K562 (cell line): Measurements from ENCODE around the gene IRS1. TPM values are rescaled to one million over a fixed set of nuclear protein-coding genes. Genes with fewer than 3 reads are reported as not detected.
A peak's percentile ranks its signal among the peaks of the same experiment; 100 is the strongest.

Experiments used
- ATAC-seq: fragments of 200-7000 bp; cut with Tn5 transposase; 3 replicates; pipeline ENCODE4 v1.9.1; 2020; ENCODE audit warnings: moderate library complexity
- BruUV-seq: library from RNA; stranded (reverse); fragments of 400-500 nt; replicated peaks from 2 replicates; lab custom pipeline; 2021; lab: Mats Ljungman, UMichigan
- CTCF ChIA-PET: fragments of 300-600 bp; formaldehyde crosslinking; extraction: SDS; loops from one replicate; lab custom pipeline; 2021; ENCODE audit warnings: low intra/inter-chr PET ratio; lab: Yijun Ruan, JAX
- POLR2A ChIA-PET: fragments of 300-600, 350-650 bp; sonication (Branson Sonifier 250); formaldehyde crosslinking; extraction: SDS; loops from one replicate; lab custom pipeline; 2021; ENCODE audit warnings: antibody characterized with exemption, inconsistent platforms; lab: Yijun Ruan, JAX
- DNase-seq, 4 experiments: peaks; one replicate each; pipeline versions ENCODE4 v3.0.0 to v3.0.0-alpha.2; 2011 to 2018; ENCODE audit warnings: low spot score in 3 of 4, mixed read lengths in 3 of 4; ENCODE audit errors: extremely low read depth in 1 of 4
- FAIRE-seq: peaks from 2 replicates; lab custom pipeline; 2011; peaks lifted over from hg19 to GRCh38; lab: Jason Lieb, UNC
- H2AFZ ChIP-seq: 2 replicates; pipeline ENCODE4 v1.6.0; 2011; ENCODE audit warnings: low read depth, low read length, control low read depth, inconsistent platforms
- H3K27ac ChIP-seq: fragments of 200-600 bp; 3 replicates; pipeline ENCODE4 v1.8.0; 2011; ENCODE audit warnings: low read depth, mild to moderate bottlenecking, control low read depth, inconsistent platforms, low read length, moderate library complexity, mixed read lengths; ENCODE audit errors: extremely low read depth
- H3K27me3 ChIP-seq, 2 experiments: fragments of 300-600 bp in 1 of 2; 2 replicates in 1 of 2; 3 replicates in 1 of 2; pipeline versions ENCODE4 v1.6.0 to v1.8.0; 2011; ENCODE audit warnings: inconsistent platforms in 2 of 2, low read length in 2 of 2, mild to moderate bottlenecking in 1 of 2, mixed read lengths in 1 of 2, moderate library complexity in 1 of 2; ENCODE audit not compliant: control insufficient read depth in 2 of 2, insufficient read depth in 2 of 2
- H3K36me3 ChIP-seq: fragments of 300-600 bp; 3 replicates; pipeline ENCODE4 v1.8.0; 2011; ENCODE audit warnings: mild to moderate bottlenecking, low read length, inconsistent platforms; ENCODE audit not compliant: control insufficient read depth, insufficient read depth
- H3K4me1 ChIP-seq, 2 experiments: fragments of 200-600 bp in 1 of 2; replicated peaks in 1 of 2; 2 replicates in 1 of 2; 3 replicates in 1 of 2; pipeline versions ENCODE4 v1.5.1 to v1.8.0; 2011; ENCODE audit warnings: inconsistent platforms in 2 of 2, low read length in 2 of 2, mild to moderate bottlenecking in 1 of 2, mixed read lengths in 1 of 2, moderate library complexity in 1 of 2; ENCODE audit not compliant: control insufficient read depth in 2 of 2, insufficient read depth in 2 of 2
- H3K4me2 ChIP-seq: 2 replicates; pipeline ENCODE4 v1.6.1; 2011; ENCODE audit warnings: low read length, control low read depth, inconsistent platforms, mixed read lengths; ENCODE audit not compliant: insufficient read depth
- H3K4me3 ChIP-seq: fragments of 200-600 bp; sonication (generic), shearing (Covaris generic); 2 replicates; pipeline ENCODE4 v1.5.1; 2016; ENCODE audit warnings: control low read depth, inconsistent platforms
- H3K79me2 ChIP-seq: fragments of 200-600 bp; 3 replicates; pipeline ENCODE4 v1.8.0; 2011; ENCODE audit warnings: low read length, inconsistent platforms; ENCODE audit not compliant: control insufficient read depth, insufficient read depth
- H3K9ac ChIP-seq, 2 experiments: 2 replicates each; pipeline versions ENCODE4 v1.6.0 to v1.6.1; 2011; ENCODE audit warnings: low read depth in 2 of 2, low read length in 2 of 2, control low read depth in 1 of 2, inconsistent platforms in 1 of 2, mild to moderate bottlenecking in 1 of 2, mixed read lengths in 1 of 2; ENCODE audit not compliant: insufficient read depth in 1 of 2
- H3K9me1 ChIP-seq: one replicate; pipeline ENCODE4 v1.6.0; 2011; ENCODE audit warnings: inconsistent platforms, mild to moderate bottlenecking, low read length, moderate library complexity; ENCODE audit not compliant: control insufficient read depth, insufficient read depth
- H3K9me3 ChIP-seq: replicated peaks from 2 replicates; pipeline ENCODE4 v1.5.1; 2011; ENCODE audit warnings: low read depth, low read length, inconsistent platforms; ENCODE audit not compliant: control insufficient read depth, insufficient read depth
- H4K20me1 ChIP-seq: replicated peaks from 2 replicates; pipeline ENCODE4 v1.6.1; 2011; ENCODE audit warnings: low read length, inconsistent platforms, mixed read lengths; ENCODE audit not compliant: control insufficient read depth, insufficient read depth
- BRD4 ChIP-seq: fragments of 200-600 bp; sonication (generic); IDR thresholded peaks from 2 replicates; pipeline ENCODE4 v1.6.1; 2017; ENCODE audit warnings: inconsistent platforms
- CLOCK ChIP-seq: fragments of 250-450 bp; sonication (Bioruptor Pico); IDR thresholded peaks from 2 replicates; pipeline ENCODE4 v1.4.0; 2020; ENCODE audit warnings: mild to moderate bottlenecking, moderate library complexity, borderline replicate concordance
- DNMT1 ChIP-seq: fragments of 450-650 bp; IDR thresholded peaks from 2 replicates; pipeline ENCODE4 v1.6.1; 2016; ENCODE audit warnings: antibody characterized with exemption, mild to moderate bottlenecking
- FOXA3 ChIP-seq, 2 experiments: fragments of 450-650 bp in 1 of 2; sonication (generic) in 1 of 2; formaldehyde crosslinking; IDR thresholded peaks in 1 of 2; conservative IDR thresholded peaks in 1 of 2; 2 replicates each; pipeline versions ENCODE4 v1.4.0 to v1.8.0; 2020 to 2022; ENCODE audit warnings: mild to moderate bottlenecking in 2 of 2, missing genetic modification reagents in 1 of 2
- HMG20B ChIP-seq: fragments of 250-450 bp; sonication (Bioruptor Pico); IDR thresholded peaks from 2 replicates; pipeline ENCODE4 v1.5.0; 2021; ENCODE audit warnings: mild to moderate bottlenecking
- HNRNPH1 ChIP-seq: fragments of 200-400 bp; formaldehyde crosslinking; optimal IDR thresholded peaks from 2 replicates; pipeline ENCODE3; 2017; ENCODE audit warnings: low read depth, mild to moderate bottlenecking, low read length, moderate library complexity
- KAT7 ChIP-seq: sonication (generic); formaldehyde crosslinking; IDR thresholded peaks from 2 replicates; pipeline ENCODE4 v1.8.0; 2022; ENCODE audit warnings: missing genetic modification reagents, mild to moderate bottlenecking, borderline replicate concordance
- MIER1 ChIP-seq: fragments of 450-650 bp; IDR thresholded peaks from 2 replicates; pipeline ENCODE4 v1.6.1; 2016; ENCODE audit warnings: antibody characterized with exemption, mild to moderate bottlenecking, low read depth
- NBN ChIP-seq: fragments of 450-650 bp; IDR thresholded peaks from 2 replicates; pipeline ENCODE4 v1.6.1; 2016; ENCODE audit warnings: low read depth, mild to moderate bottlenecking
- RCOR1 ChIP-seq, 2 experiments: IDR thresholded peaks; 2 replicates each; pipeline ENCODE4 v1.6.1; 2012; ENCODE audit warnings: low read depth in 2 of 2, low read length in 2 of 2, borderline replicate concordance in 1 of 2, improper control_type of control experiment in 1 of 2
- SAP30 ChIP-seq: fragments of 200-600 bp; sonication (generic); IDR thresholded peaks from 2 replicates; pipeline ENCODE4 v1.6.1; 2012; ENCODE audit warnings: borderline replicate concordance, low read depth, mild to moderate bottlenecking, moderate library complexity, low read length, control low read depth, inconsistent platforms; ENCODE audit not compliant: insufficient read depth, poor library complexity, severe bottlenecking
- STAT5A ChIP-seq: IDR thresholded peaks from 2 replicates; pipeline ENCODE4 v1.6.1; 2012; ENCODE audit warnings: low read length, inconsistent platforms, borderline replicate concordance
- STAT5B ChIP-seq: fragments of 250-450 bp; sonication (Bioruptor Pico); IDR thresholded peaks from 2 replicates; pipeline ENCODE4 v1.8.0; 2021; ENCODE audit warnings: mild to moderate bottlenecking, inconsistent platforms
- TCF7 ChIP-seq: sonication (generic); IDR thresholded peaks from 2 replicates; pipeline ENCODE4 v1.6.1; 2016; ENCODE audit warnings: antibody characterized with exemption, borderline replicate concordance
- U2AF1 ChIP-seq: fragments of 200-400 bp; formaldehyde crosslinking; optimal IDR thresholded peaks from 2 replicates; pipeline ENCODE3; 2017; ENCODE audit warnings: mild to moderate bottlenecking, low read depth, low read length, moderate library complexity
- WGBS: fragments of 100-300 bp; shearing (Covaris generic); methylation state at CpG from one replicate; pipeline ENCODE4 v1.1.6; 2016; ENCODE audit warnings: low coverage, mixed read lengths; ENCODE audit not compliant: insufficient coverage; ENCODE audit errors: missing lambda C conversion rate; 5-methylcytosine and 5-hydroxymethylcytosine counted together
- in situ Hi-C: fragments of 300-500 bp; cut with MboI; formaldehyde crosslinking; loops from 4 replicates; pipeline ENCODE4 v1.15.0; 2018; ENCODE audit warnings: inconsistent platforms, mixed read lengths
- intact Hi-C: fragments of 100-400 bp; cut with micrococcal nuclease; formaldehyde crosslinking; loops from 2 replicates; pipeline ENCODE4 v1.14.2; 2022
- polyA plus RNA-seq, 8 experiments: library from polyadenylated mRNA; depleted of rRNA in 4 of 8; stranded (reverse) in 5 of 8; unstranded in 3 of 8; fragments of >200 nt; fragmentation: Nextera tagmentation in 2 of 8; fragmentation: Illumina TruSeq in 1 of 8; extraction: Ambion mirVana in 2 of 8; extraction: Trizol in 1 of 8; gene quantifications; 2 replicates each; pipeline versions ENCODE4 v1.2.1 to v1.2.3, GENCODE V29; 2011 to 2014; ENCODE audit warnings: inconsistent platforms in 1 of 8, missing spikeins in 1 of 8
- total RNA-seq, 7 experiments: library from RNA; depleted of rRNA in 6 of 7; stranded (reverse); fragments of >200 nt in 6 of 7; fragmentation: Illumina TruSeq in 2 of 7; extraction: Trizol in 2 of 7; gene quantifications; 2 replicates each; pipeline versions ENCODE4 v1.2.1 to v1.2.3, GENCODE V29; 2011 to 2021; ENCODE audit warnings: low replicate concordance in 1 of 7

IRS1 gene
- total and polyA plus RNA-seq, 9 of the 15 experiments (the other 6 are each of a cell fraction or from before 2014, with no cell fraction given) = under 0.01 to 0.31 (median 0.08) TPM; not detected in 1

GRCh38 chr2:226839951-226840350, 40.3 kb upstream of the IRS1 start:
- no peak overlapping the region for H3K4me3 ChIP-seq
- ATAC-seq (no peak), DNase-seq (no peak), FAIRE-seq (no peak)
- BruUV-seq = no TSS peak
- H3K9me3 ChIP-seq = no peaks in the 10 kb centered on the region
- peak overlapping the region in 1 of 2 experiments; percentile 97; a peak in 2 of 4 replicates for H3K9ac ChIP-seq
- peaks cover 96% of the 10 kb centered on the region for H3K79me2 ChIP-seq
- ChIA-PET CTCF (no interaction called here), POLR2A (interaction anchor here (1.7 kb wide), 1 partner anchor 8 kb away, joined by 6 read pairs; no protein-coding TSS in a partner anchor)
- H3K4me2 ChIP-seq = peak overlapping the region; percentile 53
- H3K36me3 ChIP-seq = peaks cover 13% of the 10 kb centered on the region; the same call in 2 of the 3 replicates
- no peak for TF ChIP-seq DNMT1
- TF ChIP-seq RCOR1 (IDR thresholded peaks at IDR 0.05; ENCODE audit: borderline replicate concordance in 1 of 2, low read depth in 2 of 2, low read length in 2 of 2) = no peak
- TF ChIP-seq STAT5B = no peak
- TF ChIP-seq U2AF1 = no peak
- TF ChIP-seq NBN = no peak
- no peak for TF ChIP-seq MIER1
- TF ChIP-seq SAP30 = no peak
- no peak for TF ChIP-seq HMG20B (CRISPR knock-in tag)
- TF ChIP-seq HNRNPH1 = no peak
- no peak for TF ChIP-seq FOXA3 (CRISPR knock-in tag; conservative IDR thresholded peaks at IDR 0.05 in 1 of 2, IDR thresholded peaks at IDR 0.05 in 1 of 2)
- no peak for TF ChIP-seq BRD4
- TF ChIP-seq TCF7 = no peak
- no peak for TF ChIP-seq KAT7 (CRISPR knock-in tag)
- TF ChIP-seq STAT5A = no peak
- no peak for TF ChIP-seq CLOCK (CRISPR knock-in tag)
- intact Hi-C loops (no loop called here), in situ Hi-C loops (no loop called here)
- peaks cover 9% of the 10 kb centered on the region in 2 experiments for H3K4me1 ChIP-seq
- H4K20me1 ChIP-seq = no peaks in the 10 kb centered on the region
- H3K27ac ChIP-seq = peak overlapping the region; percentile 100
- WGBS = 17% methylated on average over 2 of the region's 2 CpGs
- H3K9me1 ChIP-seq = no peaks in the 10 kb centered on the region
- no peaks in the 10 kb centered on the region for H3K27me3 ChIP-seq
- no peak overlapping the region for H2AFZ ChIP-seq
